ENCODE data around the gene GTSE1.

- TF ChIP-seq POLR2A (IDR thresholded peaks at IDR 0.05; ENCODE audit: low read length) (no peak), GATA1 (IDR thresholded peaks at IDR 0.05; ENCODE audit: low read depth, low read length) (no peak)
These were observed 14.6 kb upstream of the GTSE1 start for GRCh38 chr22:46281866-46282678.

Data from erythroblast (primary cell).